Choroid plexus epithelial cell (primary cell): Measurements from ENCODE around the gene ATF6.

Source experiments
- DNase-seq: peaks from one replicate; pipeline ENCODE4 v3.0.0-alpha.2; 2010; ENCODE audit warnings: low read depth
- H3K4me3 ChIP-seq: 2 replicates; pipeline ENCODE4 v1.5.1; 2011; ENCODE audit warnings: low read depth, mild to moderate bottlenecking, control low read depth, low read length, moderate library complexity
- CTCF ChIP-seq: conservative IDR thresholded peaks from 2 replicates; pipeline ENCODE4 v1.5.1; 2011; ENCODE audit warnings: low read depth, mild to moderate bottlenecking, control low read depth, inconsistent platforms, low read length, moderate library complexity

Gene ATF6

GRCh38 chr1:162000053-162000420 lies 233.9 kb downstream of the ATF6 start:
- DNase-seq: no peak
- H3K4me3 ChIP-seq: no peak overlapping the region
- no peak for TF ChIP-seq CTCF

GRCh38 chr1:162003061-162003829 lies 237.1 kb downstream of the ATF6 start:
- DNase-seq: peak; percentile 79
- no peak for TF ChIP-seq CTCF
- H3K4me3 ChIP-seq: no peak overlapping the region

GRCh38 chr1:162003830-162004215 lies 237.7 kb downstream of the ATF6 start:
- peak; percentile 84 for DNase-seq
- H3K4me3 ChIP-seq: no peak overlapping the region
- TF ChIP-seq CTCF: no peak

GRCh38 chr1:162004441-162004950 lies 238.4 kb downstream of the ATF6 start:
- TF ChIP-seq CTCF: no peak
- H3K4me3 ChIP-seq: no peak overlapping the region
- DNase-seq: no peak

DNA sequence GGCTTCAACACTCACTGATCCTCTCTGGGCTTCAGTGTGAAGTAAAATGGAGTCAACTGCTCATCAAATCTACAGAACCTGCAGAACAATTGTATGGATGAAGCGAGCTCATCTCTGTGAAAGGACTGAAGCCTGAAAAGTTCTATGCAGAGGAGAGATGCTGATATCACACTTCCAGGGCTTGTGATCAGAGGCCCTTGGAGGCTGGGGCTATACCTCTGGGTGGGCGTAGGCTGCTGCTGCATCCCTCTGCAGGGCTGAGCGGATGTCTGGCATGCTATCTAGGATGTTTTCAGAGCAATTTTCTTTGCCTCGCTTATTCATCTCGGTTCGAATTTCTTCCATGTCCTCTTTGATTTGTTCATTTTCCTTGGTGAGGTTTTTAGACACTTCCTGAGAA lies 240.0 kb downstream of the ATF6 start:
- DNase-seq: no peak
- TF ChIP-seq CTCF: no peak
- H3K4me3 ChIP-seq: no peak overlapping the region

- no peak for TF ChIP-seq CTCF
Observed at GRCh38 chr1:162007466-162007865, 241.3 kb downstream of the ATF6 start.

GRCh38 chr1:162008799-162009198 lies 242.7 kb downstream of the ATF6 start:
- no peak for TF ChIP-seq CTCF
- no peak for DNase-seq
- H3K4me3 ChIP-seq: no peak overlapping the region

More at GRCh38 chr1:162007466-162007865, 241.3 kb downstream of the ATF6 start:
- no peak overlapping the region for H3K4me3 ChIP-seq
- no peak for DNase-seq
